ENCODE data around the gene SOX10.

Gene SOX10

GRCh38 chr22:38016182-38017151 is 32.1 kb upstream of the SOX10 start:
- no peak for DNase-seq

- DNase-seq = no peak
Observed at GRCh38 chr22:38014083-38014482, 29.7 kb upstream of the SOX10 start.

DNA sequence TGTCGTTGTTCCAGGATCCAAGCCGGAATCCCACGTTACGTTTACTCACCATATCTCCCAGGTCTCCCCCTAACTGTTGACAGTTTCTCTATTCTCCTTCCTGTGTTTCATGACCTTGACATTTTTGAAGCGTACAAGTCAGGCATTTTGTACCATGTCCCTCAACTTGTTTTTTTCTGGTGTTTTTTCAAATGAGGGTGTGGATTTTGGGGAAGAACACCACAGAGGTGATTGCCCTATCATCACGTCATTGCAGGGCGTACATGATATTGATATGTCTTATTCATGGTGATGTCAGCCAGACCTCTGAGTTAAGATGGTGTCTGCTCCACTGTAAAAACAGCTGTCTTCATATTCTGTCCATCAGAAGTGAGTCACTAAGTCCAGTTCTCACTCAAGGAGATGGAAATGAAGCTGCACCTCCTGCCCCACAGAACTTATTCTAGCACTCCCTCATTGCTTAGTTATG is 28.3 kb upstream of the SOX10 start:
- no peak for DNase-seq

DNA sequence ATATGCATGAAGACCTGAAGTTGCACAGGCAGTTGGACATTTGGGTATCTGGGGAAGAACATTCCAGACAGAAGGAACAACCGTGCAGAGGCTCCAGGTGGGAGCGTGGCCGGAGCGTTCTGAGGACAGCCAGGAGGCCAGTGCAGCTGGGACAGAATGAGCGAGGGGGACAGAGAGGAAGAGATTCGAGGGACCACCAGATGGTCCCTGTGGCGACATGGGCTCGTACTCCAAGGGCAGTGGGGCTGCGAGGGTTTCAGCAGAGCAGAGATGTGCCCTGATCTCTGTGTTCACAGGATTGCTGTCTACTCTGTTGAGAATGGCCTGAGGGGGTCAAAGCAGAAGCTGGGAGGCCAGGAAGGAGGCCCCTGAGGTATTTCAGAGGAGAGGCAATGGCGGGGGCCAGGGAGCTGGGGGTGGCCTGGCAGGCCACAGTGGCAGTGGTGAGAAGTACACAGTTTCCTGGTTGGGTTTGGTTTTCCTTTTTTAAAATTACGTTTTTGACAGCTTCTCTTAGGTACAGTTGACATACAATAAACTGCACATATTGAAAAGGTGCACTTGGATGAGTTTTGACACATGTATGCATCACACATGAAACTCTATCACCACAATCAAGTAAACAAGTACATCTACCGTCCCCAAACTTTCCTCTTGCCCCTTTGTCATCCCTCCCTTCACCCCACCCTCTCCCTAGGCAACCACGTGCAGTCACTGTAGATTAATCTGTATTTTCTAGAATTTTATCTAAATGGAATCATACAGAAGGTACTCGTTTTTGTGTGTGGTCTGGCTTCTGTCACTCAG is 24.8 kb upstream of the SOX10 start:
- DNase-seq = no peak

DNA sequence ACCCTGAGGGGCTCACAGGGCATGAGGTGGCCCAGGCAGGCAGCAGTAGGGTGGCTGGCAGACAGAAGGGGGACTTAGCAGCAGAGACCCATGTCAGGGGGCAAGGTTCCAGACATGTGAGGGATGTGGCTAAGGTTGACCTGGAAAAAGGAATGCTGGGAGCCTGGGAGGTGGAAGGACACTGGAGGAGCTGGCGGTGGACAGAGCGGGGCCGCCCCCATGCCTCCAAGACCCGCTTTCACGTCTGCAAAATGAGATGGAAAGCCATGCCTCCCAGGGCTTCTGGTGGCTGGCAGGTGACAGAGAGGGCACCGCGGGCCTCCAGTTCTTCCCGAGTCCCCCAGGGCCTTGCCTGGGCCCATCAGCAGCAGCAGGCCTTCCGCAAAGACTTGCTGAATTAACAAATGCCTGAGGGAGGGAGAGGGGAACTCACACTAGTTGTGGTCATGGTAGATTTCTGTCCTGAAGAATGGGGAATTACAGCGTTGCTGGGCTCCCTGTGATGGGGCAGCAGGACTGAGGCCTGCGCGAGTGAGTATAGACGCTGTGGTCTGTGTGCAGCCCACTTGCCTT is 23.1 kb upstream of the SOX10 start:
- DNase-seq = no peak

GRCh38 chr22:38006906-38007305 is 22.6 kb upstream of the SOX10 start:
- DNase-seq = no peak

GRCh38 chr22:38005943-38006342 is 21.6 kb upstream of the SOX10 start:
- no peak for DNase-seq

GRCh38 chr22:37999640-38000272 is 15.4 kb upstream of the SOX10 start:
- DNase-seq = no peak

- DNase-seq = no peak
Observed at GRCh38 chr22:37999236-37999635, 14.9 kb upstream of the SOX10 start.

GRCh38 chr22:37998543-37998942 is 14.2 kb upstream of the SOX10 start:
- no peak for DNase-seq

DNA sequence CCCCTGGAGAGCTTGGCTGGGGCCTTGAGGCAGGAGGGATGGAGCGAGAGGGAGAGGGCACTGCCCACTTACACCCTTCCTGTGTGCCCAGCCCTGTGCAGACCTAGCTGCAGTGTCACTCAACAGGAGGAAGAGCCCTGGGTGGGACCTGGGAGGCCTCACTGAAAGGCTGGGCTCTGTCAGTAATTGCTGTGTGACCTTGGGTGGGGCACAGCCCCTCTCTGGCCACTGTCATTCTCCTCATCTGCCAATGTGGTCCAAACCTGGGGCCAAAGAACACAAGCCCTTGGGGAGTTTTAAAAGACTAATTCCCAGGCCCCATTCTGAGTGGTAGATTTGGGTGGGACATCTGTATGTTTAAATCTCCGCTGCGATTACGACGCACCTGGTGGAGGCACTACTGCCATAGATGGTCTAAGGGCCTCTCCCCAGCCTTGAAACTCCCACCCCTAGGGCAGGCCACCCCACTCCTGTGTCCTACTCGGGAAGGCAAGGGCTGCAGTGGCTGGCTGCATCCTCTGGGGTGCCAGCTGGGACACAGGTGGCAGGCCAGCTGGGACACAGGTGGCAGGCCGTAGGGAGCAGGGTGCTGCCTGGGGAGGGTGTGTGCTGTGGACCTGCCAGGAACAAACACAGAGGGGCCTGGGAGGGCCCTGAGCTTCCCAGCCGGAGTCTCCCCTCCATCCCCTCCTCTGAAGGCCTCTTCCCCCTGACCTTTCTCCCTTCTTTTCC is 12.3 kb upstream of the SOX10 start:
- DNase-seq = no peak

GRCh38 chr22:37996079-37996478 is 11.7 kb upstream of the SOX10 start:
- DNase-seq = no peak

- no peak for DNase-seq
Observed at GRCh38 chr22:37995460-37995859, 11.1 kb upstream of the SOX10 start.

DNA sequence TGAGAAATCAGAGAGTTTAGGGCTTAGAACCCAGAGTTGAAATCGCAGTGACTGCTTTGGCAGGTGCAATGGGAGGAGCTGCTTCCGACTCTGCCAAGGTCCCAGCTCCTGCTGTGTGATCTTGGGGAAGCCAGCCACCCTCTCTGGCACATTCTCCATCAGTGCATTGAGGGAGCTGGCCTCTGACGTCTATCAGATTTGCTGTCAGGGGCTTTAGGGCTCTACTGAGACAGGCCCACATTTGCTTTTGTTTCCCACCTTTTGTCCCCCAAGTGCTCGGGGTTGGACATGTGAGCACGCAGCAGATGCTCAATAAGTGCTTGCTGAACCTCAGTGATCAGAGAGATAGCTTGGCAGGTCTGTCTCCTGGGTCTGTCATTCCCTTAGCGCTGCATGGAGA is 10.6 kb upstream of the SOX10 start:
- DNase-seq = no peak

DNA sequence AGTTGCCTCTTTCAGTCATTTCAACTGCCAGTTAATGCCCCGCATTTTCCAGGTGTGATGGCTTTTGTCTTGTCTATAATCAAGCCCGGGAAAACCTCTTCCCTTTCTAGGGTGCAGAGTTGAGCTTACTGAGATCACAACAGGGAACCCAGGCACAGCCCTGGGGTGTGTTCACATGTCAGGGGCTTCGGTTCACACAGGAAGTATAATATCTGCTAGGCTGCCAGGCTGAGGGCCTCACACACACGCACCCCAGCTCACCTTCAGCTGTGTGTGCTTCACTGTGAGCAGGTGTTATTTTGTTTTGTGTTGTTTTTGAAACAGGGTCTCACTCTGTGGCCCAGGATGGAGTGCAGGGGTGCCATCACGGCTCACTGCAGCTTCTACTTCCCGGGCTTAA is 9.7 kb upstream of the SOX10 start:
- no peak for DNase-seq

- no peak for DNase-seq
Observed at GRCh38 chr22:37991731-37992442, 7.5 kb upstream of the SOX10 start.

DNA sequence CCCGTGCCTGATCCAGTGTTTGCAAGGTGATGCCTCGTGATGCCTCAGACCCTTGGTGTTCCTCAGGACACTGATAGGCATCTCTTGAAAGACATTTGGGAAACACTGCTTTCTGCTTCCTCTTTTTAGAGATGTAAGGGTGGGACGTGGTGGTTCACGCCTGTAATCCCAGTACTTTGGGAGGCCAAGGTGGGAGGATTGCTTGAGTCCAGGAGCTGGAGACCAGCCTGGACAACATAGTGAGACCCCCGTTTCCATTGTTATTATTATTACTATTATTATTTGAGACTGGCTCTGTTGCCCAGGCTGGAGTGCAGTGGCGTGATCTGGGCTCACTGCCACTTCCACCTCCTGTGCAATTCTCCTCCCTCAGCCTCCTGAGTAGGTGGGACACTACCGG is 6.5 kb upstream of the SOX10 start:
- DNase-seq = no peak

- DNase-seq = no peak
Observed at GRCh38 chr22:37990301-37990700, 5.9 kb upstream of the SOX10 start.

DNA sequence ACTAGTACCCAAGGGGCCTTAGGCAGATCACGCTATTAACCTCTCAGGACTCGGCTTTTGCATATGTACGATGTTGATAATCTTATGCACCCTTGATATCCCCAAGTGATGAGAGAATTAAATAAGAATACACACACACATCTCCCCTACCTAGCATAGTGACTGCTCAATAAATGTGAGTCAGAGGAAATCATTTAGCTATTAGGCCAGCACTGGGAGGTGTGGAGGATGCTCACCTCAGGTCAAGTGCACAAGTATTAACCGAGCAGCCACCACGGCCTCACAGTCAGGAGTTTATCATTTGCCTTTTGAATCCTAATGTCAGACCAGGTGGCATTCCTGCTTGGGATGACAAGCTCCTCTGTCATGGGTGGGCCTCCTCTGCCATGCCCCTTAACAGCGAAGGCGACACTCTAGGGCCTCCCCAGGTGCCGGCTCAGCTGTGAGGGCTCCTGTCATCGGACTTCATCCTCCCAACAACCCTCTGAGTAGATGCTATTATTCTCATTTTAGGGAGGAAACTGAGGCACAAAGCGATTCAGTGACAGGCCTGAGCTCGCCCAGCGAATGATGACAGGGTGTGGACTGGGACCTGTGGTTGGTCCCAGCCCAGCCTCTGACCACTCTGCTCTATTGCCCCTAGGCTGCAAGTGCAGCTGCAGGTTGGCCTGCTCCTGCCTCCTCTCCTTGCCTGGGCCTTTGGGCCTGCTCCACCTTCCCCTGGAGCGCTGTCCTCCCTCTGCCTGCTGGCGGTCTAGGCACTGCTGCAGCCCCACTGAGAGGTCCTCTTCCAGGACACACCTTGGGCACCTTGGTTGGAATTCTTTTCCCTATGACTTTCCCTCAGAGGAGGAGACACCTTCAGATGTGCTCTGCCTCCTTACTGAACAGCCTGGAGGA is 5.0 kb upstream of the SOX10 start:
- DNase-seq = no peak

DNA sequence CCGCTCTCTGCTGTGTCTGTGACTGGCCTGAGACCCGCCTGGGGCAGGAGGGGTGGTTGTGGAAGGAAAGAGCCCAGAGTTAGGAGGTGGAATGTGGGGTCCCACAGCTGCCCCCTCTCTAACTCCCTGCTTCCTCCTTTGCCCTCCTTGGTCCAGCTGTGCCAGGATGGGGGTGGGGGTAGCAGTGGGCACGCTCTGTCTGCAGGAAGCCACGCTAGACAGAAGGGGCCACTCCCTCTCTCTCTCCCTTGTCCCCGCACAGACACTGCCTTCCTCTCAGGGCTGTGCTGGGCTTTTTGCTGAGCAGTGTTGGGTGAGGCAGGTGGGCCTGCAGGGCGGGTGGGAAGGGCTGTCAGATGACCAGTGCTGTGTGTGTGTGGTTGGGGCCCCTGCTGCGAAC is 2.0 kb upstream of the SOX10 start:
- DNase-seq = no peak
